HTERT RPE-1 (cell line): ENCODE data around the gene MS4A6E.
"Not testable (repeated sequence)": the region's sequence is repeated elsewhere in the genome, so short reads cannot be mapped to it uniquely, and the experiment has no call there.

Experiments used
- in situ Hi-C: fragments of 300-500 bp; cut with MboI; formaldehyde crosslinking; loops from 4 replicates; pipeline ENCODE4 v1.14.3; 2020; ENCODE audit warnings: low sequenced_read_pairs

The MS4A6E gene, protein sequence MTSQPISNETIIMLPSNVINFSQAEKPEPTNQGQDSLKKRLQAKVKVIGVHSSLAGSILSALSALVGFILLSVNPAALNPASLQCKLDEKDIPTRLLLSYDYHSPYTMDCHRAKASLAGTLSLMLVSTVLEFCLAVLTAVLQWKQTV

DNA sequence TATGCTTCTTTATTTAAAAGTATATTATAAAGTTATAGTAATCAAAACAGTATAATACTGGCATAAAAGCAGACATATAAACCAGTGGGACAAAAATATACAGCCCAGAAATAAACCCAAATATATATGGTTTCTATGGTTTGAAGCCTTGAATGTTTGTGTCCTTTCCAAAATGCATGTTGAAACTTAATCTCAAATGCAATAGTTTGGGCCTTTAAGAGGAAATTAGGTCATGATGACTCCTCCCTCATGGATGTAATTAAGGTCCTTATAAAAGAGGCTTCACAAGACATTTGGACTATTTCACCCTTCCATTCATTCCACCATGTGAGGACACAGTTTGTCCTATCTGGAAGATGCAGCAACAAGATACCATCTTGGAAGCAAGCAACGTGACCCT, at the start of gene MS4A6E:
TSS of gene MS4A6E (plus strand) at position 301 of the 400 bp plus-strand sequence. CDS start 7,641 bp downstream, outside the sequence.
- in situ Hi-C loops: no loop called here

DNA sequence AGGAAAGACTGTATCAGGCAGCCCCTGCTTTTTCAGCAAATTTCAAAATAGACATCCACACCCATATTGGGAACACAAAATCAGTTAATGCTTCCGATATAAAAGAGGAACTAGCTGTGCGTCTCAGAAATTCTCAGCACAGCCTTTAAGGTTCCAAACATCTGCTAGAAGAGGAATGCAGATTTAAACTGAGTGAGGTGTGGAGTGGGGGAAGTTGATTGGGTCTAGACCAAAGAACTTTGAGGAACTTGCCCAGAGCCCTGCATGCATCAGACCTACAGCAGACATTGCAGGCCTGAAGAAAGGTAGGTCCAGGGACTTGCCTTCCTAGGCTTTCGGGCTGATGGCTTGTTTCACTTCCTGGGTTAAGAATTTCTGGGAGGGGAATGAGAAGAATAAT, 46.6 kb upstream of the MS4A6E start, which contains the start of gene MS4A4A:
TSS of gene MS4A4A (plus strand) at position 255 of the 400 bp plus-strand sequence. CDS start at position 265, 10 bp downstream.
- in situ Hi-C loops: no loop called here

DNA sequence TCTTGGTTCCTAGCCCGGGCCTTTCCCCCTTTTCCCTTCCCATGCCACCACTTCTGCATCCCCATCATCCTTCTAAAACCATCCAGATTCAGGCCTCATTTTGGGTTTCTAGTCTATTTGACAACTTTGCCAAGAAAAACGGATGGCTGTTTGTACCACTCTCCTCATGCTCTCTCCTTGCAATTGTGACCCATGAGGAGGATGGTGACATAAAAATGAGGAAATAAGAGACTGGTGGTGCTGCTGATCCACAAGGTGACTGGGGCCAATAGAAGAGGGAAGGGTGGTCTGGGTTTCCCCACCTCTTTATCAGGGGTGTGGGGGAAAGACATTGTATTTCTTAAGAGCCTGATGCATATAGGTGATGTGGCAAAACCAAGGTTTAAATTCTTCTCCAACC, 45.6 kb upstream of the MS4A6E start:
- in situ Hi-C loops: no loop called here

DNA sequence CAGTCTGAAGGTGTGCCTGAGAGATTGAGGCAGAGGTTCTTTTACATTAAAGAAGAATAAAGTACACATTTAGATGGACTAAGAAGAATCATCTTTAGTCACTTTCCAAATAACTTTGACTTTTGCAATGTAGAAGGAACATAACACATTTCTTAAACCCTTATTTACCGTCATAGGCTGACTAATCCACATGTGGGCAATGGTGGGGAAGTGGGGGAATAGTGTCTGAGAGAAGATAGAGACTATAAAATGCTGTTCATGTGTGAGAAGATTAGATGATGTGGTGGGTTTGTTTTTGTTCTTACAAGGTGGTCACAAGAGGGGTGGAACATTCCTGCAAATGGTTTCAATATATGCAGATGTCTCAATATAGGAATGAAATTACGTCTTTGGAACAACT, 44.8 kb upstream of the MS4A6E start:
- in situ Hi-C loops: no loop called here

DNA sequence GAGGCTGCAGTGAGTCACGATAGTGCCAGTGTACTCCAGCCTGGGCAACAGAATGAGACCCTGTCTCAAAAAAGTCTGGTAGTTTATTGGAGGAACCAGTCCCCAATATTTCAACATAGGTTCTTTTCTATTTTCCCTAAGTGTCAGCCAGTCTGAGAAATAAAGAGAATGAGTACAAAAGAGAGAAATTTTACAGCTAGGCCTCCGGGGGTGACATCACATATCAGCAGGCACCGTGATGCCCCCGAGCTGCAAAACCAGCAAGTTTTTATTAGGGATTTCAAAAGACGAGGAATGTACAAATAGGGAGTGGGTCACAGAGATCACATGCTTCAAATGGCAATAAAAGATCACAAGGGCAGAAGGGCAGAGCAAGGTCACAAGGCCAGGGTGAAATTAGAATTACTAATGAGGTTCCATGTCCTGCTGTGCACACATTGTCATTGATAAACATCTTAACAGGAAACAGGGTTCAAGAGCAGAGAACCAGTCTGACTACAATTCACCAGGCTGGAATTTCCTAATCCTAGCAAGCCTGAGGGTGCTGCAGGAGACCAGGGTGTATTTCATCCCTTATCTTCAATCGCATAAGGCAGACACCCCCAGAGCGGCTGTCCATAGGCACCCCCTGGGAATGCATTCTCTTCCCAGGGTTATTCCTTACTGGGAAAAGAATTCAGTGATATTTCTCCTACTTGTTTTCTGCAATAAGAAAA, 41.5 kb upstream of the MS4A6E start:
- in situ Hi-C loops: not testable (repeated sequence)

DNA sequence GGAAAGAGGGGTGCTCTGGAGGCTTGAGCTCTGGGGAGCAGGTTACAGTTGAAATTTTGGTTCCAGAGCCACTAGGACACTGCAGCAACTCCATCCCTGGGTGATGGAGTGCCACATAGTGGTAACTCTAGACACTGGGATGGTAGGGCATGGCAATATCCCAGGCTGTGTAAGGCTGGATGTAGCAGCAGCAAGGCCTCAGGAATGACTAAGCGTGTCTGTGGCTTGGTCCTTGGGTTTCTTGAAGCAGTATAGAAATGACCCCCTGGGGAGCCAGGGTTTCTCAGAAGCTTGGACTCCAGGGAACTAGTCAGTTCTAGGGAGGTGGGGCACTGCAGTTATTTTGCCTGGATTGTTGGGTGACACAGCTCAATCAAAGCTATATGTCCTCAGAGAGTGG, 38.5 kb upstream of the MS4A6E start:
- in situ Hi-C loops: no loop called here

DNA sequence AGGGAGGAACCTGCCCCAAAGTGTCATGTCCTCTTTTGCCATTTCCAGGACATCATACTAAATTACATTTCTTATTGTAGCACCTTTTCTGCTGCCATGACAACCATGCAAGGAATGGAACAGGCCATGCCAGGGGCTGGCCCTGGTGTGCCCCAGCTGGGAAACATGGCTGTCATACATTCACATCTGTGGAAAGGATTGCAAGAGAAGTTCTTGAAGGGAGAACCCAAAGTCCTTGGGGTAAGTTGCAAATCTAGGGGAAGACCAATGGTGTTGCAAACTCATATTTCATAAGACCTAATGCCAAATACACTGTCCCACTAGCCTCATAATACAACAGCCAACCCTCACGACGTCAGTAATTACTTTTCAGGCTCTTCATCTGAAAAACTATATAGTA, 34.9 kb upstream of the MS4A6E start:
- in situ Hi-C loops: no loop called here

DNA sequence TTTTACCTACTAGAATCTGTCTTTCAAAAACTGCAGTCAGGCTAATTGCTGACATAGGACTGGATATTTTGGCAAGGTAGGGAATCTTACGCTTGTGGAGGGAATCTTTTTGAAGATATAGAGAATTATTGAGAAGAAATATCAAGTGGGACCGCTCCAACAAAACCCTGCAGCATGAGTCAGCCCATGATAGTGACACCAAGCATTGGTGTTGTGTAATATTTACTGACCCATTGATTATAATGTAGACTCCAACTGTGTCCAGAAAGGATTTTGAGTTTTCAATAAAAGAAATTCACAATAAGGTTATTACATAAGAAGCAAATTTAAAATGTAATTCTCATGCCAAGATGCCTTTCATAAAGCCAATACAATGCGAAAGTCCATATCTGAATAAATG, 25.9 kb upstream of the MS4A6E start:
- in situ Hi-C loops: no loop called here

DNA sequence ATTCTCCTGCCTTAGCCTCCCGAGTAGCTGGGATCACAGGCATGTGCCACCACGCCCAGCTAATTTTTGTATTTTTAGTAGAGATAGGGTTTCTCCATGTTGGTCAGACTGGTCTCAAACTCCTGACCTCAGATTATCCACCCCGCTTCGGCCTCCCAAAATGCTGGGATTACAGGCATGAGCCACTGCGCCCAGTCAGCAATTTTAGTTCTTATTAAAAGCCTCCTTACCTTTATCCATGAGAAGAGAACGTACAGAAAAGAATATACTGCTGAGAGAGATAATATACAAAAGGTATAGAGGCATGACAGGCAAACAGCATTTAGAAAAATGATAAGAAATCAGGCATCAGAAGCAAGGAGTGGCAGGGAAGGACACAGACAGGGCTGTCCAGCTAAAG, 25.2 kb upstream of the MS4A6E start:
- in situ Hi-C loops: not testable (repeated sequence)

DNA sequence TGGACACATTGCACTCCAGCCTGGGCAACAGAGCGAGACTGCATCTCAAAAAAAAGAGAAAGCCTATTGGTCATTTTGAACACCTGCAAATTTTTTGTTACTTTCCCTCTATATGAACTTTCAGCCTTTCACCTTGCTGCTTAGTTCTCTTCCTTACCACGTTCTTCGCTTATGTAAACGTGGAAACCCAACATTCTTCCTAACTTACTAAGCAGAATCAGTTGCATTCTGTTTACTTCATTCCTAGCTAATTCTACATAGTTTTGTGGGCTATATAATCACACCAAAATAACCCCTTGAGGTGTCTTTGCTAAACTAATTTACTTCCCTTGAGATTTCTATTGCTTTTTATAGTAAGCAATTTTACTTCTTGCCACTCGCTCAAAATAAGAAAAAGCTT, 23.4 kb upstream of the MS4A6E start:
- in situ Hi-C loops: no loop called here

DNA sequence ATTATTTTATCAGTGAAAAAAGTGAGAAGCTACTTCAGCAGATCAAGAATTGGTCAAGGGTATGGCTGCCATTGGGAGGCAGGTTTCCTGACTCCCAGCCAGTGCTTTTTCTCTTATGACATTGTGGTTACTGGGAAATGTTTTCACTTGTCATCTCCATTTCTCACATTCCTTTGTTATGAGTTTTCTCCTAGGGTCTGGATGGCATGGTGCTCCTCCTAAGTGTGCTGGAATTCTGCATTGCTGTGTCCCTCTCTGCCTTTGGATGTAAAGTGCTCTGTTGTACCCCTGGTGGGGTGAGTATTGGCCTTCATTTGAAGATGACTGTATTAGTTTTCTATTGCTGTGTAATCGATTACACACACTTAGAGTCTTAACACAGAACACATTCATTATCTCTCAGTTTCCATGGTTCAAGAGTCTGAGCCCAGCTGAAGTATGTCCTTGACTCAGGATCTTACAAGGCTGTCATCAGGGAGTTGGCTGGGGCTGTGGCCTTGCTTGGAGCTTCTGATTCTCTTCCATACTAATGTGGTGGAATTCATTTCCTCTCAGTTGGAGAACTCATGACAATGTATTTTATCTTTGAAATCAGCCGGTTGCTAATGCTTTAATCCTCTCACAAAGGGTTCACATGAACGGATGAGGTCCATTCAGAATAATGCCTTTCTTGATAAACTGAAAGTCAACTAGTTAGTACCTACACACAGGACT, 21.0 kb upstream of the MS4A6E start:
- in situ Hi-C loops: no loop called here

DNA sequence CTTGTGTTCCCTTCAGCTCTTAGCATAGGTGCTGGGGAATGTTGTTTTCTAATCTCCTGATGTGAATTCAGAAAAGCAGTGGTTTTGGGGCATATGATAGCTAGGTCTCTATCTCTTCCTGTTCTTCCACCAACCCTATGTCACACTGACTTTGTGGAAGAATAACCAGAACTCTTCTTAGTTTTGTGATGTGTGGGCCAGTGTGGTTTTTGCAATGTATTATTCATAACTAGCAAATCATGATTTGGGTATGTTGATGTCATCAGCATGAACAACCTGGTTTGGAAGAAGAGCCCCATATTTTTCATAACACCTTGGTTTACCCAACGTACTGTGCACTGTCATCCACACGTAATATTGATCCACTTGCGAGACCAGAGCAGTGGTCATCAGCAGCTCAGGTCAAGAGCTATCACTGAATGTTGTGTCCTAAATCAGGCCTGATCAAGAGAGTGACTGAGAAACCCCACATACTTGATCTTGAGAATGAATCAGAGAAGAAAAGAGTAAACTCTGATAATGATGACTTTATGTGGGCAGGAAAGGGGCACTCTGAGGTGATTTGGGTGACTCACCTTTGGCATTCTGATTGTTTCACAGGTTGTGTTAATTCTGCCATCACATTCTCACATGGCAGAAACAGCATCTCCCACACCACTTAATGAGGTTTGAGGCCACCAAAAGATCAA, 19.4 kb upstream of the MS4A6E start:
- in situ Hi-C loops: no loop called here

DNA sequence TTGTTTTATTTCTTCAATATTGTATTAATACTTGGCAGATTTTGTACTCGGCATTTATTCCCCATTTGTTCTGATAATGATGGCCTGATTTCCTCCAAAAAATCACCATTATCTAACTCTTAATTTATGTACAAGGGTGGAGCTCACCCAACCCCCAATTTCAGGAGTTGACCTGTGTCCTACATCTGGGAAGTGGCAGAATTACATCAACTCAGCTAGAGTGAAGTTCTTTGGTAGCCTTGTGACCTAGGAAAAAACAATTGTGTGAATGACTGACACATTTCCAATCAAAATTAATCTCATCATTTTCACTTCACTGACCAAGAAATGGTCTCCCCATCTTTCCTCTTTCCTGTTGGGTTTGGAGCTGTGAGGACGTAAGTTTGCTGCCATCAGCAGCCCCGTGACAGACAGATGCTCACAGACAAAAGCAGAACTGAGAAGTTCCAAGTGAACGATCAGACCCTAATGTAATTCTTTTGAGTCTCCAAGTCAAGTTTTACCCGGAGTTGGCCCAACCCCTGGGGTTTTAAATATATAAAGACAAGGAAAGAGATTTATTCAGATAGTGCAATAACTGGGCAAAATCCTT, 16.6 kb upstream of the MS4A6E start:
- in situ Hi-C loops: no loop called here

DNA sequence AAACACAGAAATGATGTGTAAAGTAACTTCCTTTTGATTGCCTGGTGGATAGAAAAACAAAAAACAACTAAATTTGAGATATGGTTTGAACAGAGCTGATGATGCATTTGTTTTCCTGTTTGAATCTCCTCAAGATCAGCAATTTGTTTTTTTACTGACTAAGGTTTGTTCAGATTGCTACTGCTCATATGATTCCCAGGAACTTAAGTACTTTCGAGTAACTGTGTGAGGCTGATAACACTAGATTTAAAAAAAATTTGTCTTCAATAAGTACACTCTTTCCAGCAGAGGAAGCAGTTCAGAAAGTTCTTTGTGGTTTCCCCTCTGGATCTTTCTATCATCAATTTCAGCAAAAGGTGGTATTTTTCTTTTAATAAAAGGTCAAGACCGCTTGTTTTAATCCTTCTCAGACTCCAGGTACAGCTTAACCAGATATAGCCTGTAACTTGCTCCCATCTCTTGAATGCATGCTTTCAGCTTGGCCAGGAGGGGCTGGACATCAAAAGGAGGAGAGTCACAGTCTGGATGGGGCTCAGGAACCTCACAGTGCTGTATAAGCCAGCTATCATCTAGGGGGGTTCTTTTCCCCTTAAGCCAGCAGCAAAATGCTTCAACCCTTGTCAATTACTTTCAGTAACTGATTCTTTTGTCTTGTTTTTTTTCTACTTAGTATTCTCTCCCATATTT, 12.3 kb upstream of the MS4A6E start:
- in situ Hi-C loops: no loop called here

DNA sequence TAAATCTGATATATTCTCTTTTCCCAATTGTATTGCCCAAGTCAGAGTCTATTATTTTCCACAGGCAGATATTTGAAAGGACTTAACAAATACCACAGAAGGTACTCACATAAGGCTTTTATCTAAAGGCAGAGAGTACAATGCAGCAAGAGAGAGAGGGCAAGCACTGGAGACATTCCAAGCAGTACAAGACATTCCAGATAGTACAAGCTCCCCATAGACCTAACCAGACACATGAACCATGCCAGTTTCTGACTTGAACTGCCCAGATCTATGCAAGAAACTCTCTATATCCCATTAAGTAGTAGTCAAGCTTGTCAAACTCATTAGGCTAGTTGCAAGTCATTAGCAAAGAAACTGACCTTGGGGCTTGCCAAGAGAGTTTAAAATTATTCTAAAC, 11.2 kb upstream of the MS4A6E start:
- in situ Hi-C loops: no loop called here

DNA sequence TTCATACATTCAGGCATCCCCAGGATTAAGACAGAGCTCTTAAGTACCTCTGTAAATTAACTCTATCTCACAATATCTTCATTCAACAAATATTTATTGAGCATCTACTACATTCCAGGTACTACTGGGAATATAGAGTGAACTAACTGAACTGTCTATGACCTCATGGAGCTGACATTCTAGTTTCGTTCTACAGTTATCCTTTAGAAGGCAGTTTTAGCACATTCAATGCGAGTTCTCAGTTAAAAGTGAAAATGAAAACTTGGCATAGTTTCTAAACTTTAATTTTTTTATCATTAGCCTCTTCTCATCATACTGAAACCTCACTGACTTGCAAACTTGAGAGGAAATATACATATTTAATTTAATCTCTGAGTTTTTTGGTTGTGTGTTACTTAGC, 10.7 kb upstream of the MS4A6E start:
- in situ Hi-C loops: no loop called here

DNA sequence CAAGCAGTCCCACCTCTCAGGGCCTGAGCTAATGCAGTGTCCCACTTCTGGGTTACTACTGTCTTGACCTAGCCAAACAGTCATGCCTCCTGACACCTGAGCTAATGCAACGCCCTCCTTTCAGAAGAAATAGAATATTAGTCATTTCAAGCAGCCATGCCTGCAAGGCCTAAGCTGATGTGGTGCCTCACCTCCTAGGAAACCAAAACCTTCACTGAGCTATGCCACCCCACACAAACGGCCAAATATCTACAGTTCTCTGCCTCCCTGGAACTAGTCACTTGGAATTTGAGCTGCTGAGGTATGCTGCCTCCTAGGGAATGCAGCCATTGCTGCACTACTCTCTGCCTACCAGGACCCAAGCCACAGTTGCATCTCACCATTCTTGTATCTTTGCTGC, 8.3 kb upstream of the MS4A6E start:
- in situ Hi-C loops: no loop called here

DNA sequence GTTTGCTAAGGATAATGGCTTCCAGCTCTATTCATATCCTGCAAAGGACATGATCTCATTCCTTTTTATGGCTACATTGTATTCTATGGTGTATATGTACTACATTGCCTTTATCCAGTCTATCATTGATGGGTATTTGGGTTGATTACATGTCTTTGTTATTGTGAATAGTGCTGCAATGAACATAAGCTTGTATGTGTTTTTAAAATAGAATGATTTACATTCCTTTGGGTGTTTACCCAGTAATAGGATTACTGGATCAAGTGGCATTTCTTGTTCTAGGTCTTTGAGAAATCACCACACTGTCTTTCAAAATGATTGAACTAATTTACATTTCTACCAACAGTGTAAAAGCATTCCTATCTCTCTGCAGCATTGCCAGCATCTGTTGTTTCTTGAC, 6.0 kb upstream of the MS4A6E start:
- in situ Hi-C loops: no loop called here

DNA sequence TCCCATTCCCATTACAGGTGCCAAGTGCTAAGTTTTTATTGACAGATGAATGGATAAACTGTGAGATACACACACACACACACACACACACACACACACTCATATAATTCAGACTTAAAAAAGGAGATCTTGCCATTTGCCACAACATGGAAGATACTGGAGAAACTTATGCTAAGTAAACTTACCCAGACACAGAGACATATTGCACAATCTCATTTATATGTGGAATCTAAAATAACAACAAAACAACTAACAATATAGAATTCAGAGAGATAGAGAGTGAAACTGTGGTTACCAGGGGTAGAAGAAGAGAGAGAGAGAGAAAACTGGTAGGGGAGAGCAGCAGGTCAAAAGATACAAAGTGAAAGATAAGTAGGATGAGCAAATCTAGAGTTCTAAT, 1.4 kb downstream of the MS4A6E start:
- in situ Hi-C loops: no loop called here

DNA sequence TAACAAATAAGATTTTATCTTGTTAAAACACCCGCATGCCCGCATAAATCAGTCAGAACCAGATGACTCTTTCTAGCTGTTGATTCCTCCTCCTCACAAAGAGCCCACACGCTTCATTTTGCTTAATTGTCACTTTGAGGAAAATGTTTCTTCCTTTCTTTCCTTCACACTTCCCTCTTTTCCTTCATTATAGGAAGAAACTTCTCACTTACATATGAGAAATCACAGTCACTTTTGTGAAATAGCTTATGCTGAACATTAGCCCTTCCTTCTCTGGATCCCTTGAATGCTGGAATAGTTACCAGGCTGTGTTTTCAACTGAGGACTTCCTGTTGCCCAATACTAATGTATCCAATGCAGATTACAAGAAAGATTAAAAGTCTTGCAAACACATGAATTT, 5.8 kb downstream of the MS4A6E start:
- in situ Hi-C loops: no loop called here
